Ovary (tissue), 3 donors: ENCODE data around the gene TBC1D14.

ENCODE experiments used
- EP300 ChIP-seq: sonication (generic); formaldehyde crosslinking; IDR thresholded peaks from one replicate; pipeline ENCODE4 v1.6.1; 2017; ENCODE audit warnings: antibody characterized with exemption
- POLR2A ChIP-seq: fragments of 450-650 bp; IDR thresholded peaks from one replicate; pipeline ENCODE4 v1.6.1; 2017; ENCODE audit warnings: antibody characterized with exemption, mild to moderate bottlenecking, moderate library complexity
- TF ChIP-seq, protein P1 (sequence below), 3 donors: fragments of 450-650 bp in 2 of 3; fragments of 200-600 bp in 1 of 3; IDR thresholded peaks; one replicate each; pipeline versions ENCODE4 v1.5.1 to v1.8.0; 2016 to 2022; ENCODE audit warnings: antibody characterized with exemption in 3 of 3, mild to moderate bottlenecking in 1 of 3
- donor health status: DM: no; HTN: no; CAD: no.

DNA sequence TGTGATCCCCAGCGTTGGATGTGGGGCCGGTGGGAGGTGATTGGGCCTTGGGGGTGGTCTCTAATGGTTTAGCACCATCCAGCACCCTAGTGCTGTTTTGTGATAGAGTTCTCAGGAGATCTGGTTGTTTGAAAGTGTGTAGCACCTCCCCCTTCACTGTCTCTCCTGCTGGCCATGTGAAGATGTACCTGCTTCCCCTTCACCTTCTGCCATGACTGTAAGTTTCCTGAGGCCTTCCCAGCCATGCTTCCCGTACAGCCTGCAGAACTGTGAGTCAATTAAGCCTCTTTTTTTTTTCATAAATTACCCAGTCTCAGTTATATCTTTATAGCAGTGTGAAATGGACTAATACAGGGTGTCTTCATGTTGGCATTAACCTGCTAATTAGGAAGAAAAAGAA lies 19.3 kb upstream of the TBC1D14 start:
- TF ChIP-seq, protein P1, sequence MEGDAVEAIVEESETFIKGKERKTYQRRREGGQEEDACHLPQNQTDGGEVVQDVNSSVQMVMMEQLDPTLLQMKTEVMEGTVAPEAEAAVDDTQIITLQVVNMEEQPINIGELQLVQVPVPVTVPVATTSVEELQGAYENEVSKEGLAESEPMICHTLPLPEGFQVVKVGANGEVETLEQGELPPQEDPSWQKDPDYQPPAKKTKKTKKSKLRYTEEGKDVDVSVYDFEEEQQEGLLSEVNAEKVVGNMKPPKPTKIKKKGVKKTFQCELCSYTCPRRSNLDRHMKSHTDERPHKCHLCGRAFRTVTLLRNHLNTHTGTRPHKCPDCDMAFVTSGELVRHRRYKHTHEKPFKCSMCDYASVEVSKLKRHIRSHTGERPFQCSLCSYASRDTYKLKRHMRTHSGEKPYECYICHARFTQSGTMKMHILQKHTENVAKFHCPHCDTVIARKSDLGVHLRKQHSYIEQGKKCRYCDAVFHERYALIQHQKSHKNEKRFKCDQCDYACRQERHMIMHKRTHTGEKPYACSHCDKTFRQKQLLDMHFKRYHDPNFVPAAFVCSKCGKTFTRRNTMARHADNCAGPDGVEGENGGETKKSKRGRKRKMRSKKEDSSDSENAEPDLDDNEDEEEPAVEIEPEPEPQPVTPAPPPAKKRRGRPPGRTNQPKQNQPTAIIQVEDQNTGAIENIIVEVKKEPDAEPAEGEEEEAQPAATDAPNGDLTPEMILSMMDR (IDR thresholded peaks at IDR 0.05), result no peak
- TF ChIP-seq POLR2A, result no peak
- TF ChIP-seq EP300, result no peak
